Stomach (tissue), 4 donors: ENCODE data around the gene TRIM46.

Source experiments
- CTCF ChIP-seq, 7 experiments: fragments of 450-650 bp in 4 of 7; fragments of 200-600 bp in 3 of 7; sonication (generic) in 3 of 7; IDR thresholded peaks; one replicate each; pipeline ENCODE4 v1.5.1; 2016 to 2019; ENCODE audit warnings: antibody characterized with exemption in 7 of 7, control low read depth in 2 of 7, mild to moderate bottlenecking in 1 of 7
- POLR2A ChIP-seq, 4 donors: fragments of 450-650 bp; IDR thresholded peaks; one replicate each; pipeline ENCODE4 v1.6.1; 2016; ENCODE audit warnings: antibody characterized with exemption in 4 of 4, control low read depth in 2 of 4, mild to moderate bottlenecking in 1 of 4, moderate library complexity in 1 of 4

DNA sequence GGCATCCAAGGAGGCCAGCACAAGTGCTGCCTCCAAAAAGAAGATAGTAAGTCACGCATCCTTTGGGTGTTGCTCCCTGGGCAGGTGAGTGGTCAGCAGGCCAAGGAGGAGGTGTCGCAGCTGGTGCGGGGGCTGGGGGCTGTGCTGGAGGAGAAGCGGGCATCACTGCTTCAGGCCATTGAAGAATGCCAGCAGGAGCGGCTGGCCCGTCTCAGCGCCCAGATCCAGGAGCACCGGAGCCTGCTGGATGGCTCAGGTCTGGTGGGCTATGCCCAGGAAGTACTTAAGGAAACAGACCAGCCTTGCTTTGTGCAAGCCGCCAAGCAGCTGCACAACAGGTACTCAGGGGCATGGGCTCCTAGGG, 4.3 kb downstream of the TRIM46 start:
- TF ChIP-seq CTCF (IDR thresholded peaks at IDR 0.05) (no peak), POLR2A (IDR thresholded peaks at IDR 0.05) (no peak)
